Sigmoid colon (tissue), 4 donors: ENCODE data around the gene MRRF.

Experiments
- EP300 ChIP-seq, 4 donors: sonication (generic); formaldehyde crosslinking; IDR thresholded peaks; one replicate each; pipeline ENCODE4 v1.6.1; 2017; ENCODE audit warnings: antibody characterized with exemption in 4 of 4
- POLR2A ChIP-seq, 2 donors: fragments of 450-650 bp; IDR thresholded peaks; one replicate each; pipeline ENCODE4 v1.6.1; 2016; ENCODE audit warnings: antibody characterized with exemption in 2 of 2, mild to moderate bottlenecking in 2 of 2, moderate library complexity in 2 of 2
- POLR2AphosphoS5 ChIP-seq, 4 donors: sonication (generic); formaldehyde crosslinking; IDR thresholded peaks; one replicate each; pipeline ENCODE4 v1.6.1; 2017; ENCODE audit warnings: antibody characterized with exemption in 4 of 4

DNA sequence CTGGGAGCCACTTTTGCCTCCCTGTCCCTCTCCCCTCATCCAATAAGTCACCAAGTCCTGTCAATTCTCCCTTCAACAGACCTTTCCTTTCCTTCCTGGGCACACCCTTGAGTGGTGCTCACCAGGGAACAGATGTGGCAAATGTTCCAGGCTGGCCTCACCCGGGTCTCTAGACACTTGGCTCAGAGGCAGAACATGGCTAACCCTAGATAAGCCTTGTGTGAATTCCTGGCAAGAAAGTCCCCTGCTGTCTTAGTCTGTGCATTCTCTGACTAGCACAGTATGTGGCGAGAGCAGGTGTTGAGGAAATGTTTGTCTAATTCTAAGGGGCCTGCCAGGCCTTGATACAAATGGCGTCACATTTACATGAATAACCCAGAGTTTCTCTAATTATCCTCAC is 64.9 kb downstream of the MRRF start:
- TF ChIP-seq EP300 (IDR thresholded peaks at IDR 0.05) = no peak
- TF ChIP-seq POLR2AphosphoS5 (IDR thresholded peaks at IDR 0.05) = no peak
- TF ChIP-seq POLR2A (IDR thresholded peaks at IDR 0.05) = no peak
